ENCODE results near the gene EIF4E2. TPM values are rescaled to one million over a fixed set of nuclear protein-coding genes. Genes with fewer than 3 reads are reported as not detected.
"Not testable (repeated sequence)": the region's sequence is repeated elsewhere in the genome, so short reads cannot be mapped to it uniquely, and the experiment has no call there.

Gene EIF4E2
- total RNA-seq, 1 experiment from 2014 or later, result 76.6 TPM

- no TSS peak for BruUV-seq (replicated peaks)
- H3K4me1 Mint-ChIP-seq (ENCODE audit: low read depth, unreplicated experiment), result peaks cover 61% of the 10 kb centered on the region
- no peak overlapping the region for H3K27ac Mint-ChIP-seq (ENCODE audit: unreplicated experiment)
Measured at GRCh38 chr2:232569541-232569940, 19.1 kb downstream of the EIF4E2 start.

GRCh38 chr2:232570481-232570880 is 20.0 kb downstream of the EIF4E2 start:
- H3K4me3 Mint-ChIP-seq (ENCODE audit: low read depth, unreplicated experiment); H3K9me3 Mint-ChIP-seq (ENCODE audit: low read depth, unreplicated experiment); H3K27me3 Mint-ChIP-seq (ENCODE audit: unreplicated experiment); BruUV-seq (replicated peaks); intact Hi-C loops (cut with micrococcal nuclease; ENCODE audit: unreplicated experiment); H3K27ac Mint-ChIP-seq (ENCODE audit: unreplicated experiment); DNase-seq: not testable (repeated sequence)
- CTCF ChIA-PET, result interaction anchor here (1.0 to 1.2 kb wide), 2 partner anchors 10 to 22 kb away, joined by 4 read pairs; no protein-coding TSS in a partner anchor
- Mint-ChIP-seq H3K36me3 (ENCODE audit: insufficient read depth, unreplicated experiment) (peaks cover 56% of the 10 kb centered on the region), H3K4me1 (ENCODE audit: low read depth, unreplicated experiment) (peaks cover 64% of the 10 kb centered on the region)

More at GRCh38 chr2:232569541-232569940, 19.1 kb downstream of the EIF4E2 start:
- Mint-ChIP-seq H3K9me3 (ENCODE audit: low read depth, unreplicated experiment) (no peaks in the 10 kb centered on the region), H3K36me3 (ENCODE audit: insufficient read depth, unreplicated experiment) (peaks cover 65% of the 10 kb centered on the region), H3K4me3 (ENCODE audit: low read depth, unreplicated experiment) (no peak overlapping the region), H3K27me3 (ENCODE audit: unreplicated experiment) (no peaks in the 10 kb centered on the region)
- CTCF ChIA-PET, result interaction anchor here (1.4 kb wide), 1 partner anchor 10 kb away, joined by 3 read pairs; no protein-coding TSS in a partner anchor
- no peak for TF ChIP-seq CTCF (IDR thresholded peaks at IDR 0.05; ENCODE audit: unreplicated experiment)
- DNase-seq, result no peak
- intact Hi-C loops (cut with micrococcal nuclease; ENCODE audit: unreplicated experiment), result no loop called here

GRCh38 chr2:232571026-232571474 is 20.6 kb downstream of the EIF4E2 start:
- CTCF ChIA-PET, result interaction anchor here (1.0 to 1.2 kb wide), 2 partner anchors 9 to 22 kb away, joined by 4 read pairs; no protein-coding TSS in a partner anchor
- no peak for TF ChIP-seq CTCF (IDR thresholded peaks at IDR 0.05; ENCODE audit: unreplicated experiment)
- Mint-ChIP-seq H3K4me3 (ENCODE audit: low read depth, unreplicated experiment) (no peak overlapping the region), H3K4me1 (ENCODE audit: low read depth, unreplicated experiment) (peaks cover 64% of the 10 kb centered on the region), H3K27me3 (ENCODE audit: unreplicated experiment) (no peaks in the 10 kb centered on the region), H3K36me3 (ENCODE audit: insufficient read depth, unreplicated experiment) (peaks cover 50% of the 10 kb centered on the region), H3K9me3 (ENCODE audit: low read depth, unreplicated experiment) (no peaks in the 10 kb centered on the region), H3K27ac (ENCODE audit: unreplicated experiment) (no peak overlapping the region)
- BruUV-seq (replicated peaks), result no TSS peak
- DNase-seq, result peak; percentile 27
- intact Hi-C loops (cut with micrococcal nuclease; ENCODE audit: unreplicated experiment), result no loop called here

- Mint-ChIP-seq H3K36me3 (ENCODE audit: insufficient read depth, unreplicated experiment) (peaks cover 35% of the 10 kb centered on the region), H3K27me3 (ENCODE audit: unreplicated experiment) (no peaks in the 10 kb centered on the region), H3K4me1 (ENCODE audit: low read depth, unreplicated experiment) (peaks cover 63% of the 10 kb centered on the region), H3K9me3 (ENCODE audit: low read depth, unreplicated experiment) (no peaks in the 10 kb centered on the region), H3K27ac (ENCODE audit: unreplicated experiment) (peak overlapping the region; percentile 38), H3K4me3 (ENCODE audit: low read depth, unreplicated experiment) (peak overlapping the region; percentile 33)
- intact Hi-C loops (cut with micrococcal nuclease; ENCODE audit: unreplicated experiment), result no loop called here
- BruUV-seq (replicated peaks), result no TSS peak
- CTCF ChIA-PET, result interaction anchor here (0.5 to 1.0 kb wide), 5 partner anchors 27 to 932 kb away, joined by 3 to 12 read pairs (median 4); no protein-coding TSS in a partner anchor
- DNase-seq, result no peak
- no peak for TF ChIP-seq CTCF (IDR thresholded peaks at IDR 0.05; ENCODE audit: unreplicated experiment)
Measured at GRCh38 chr2:232573042-232573441, 22.6 kb downstream of the EIF4E2 start.

- Mint-ChIP-seq H3K4me1 (ENCODE audit: low read depth, unreplicated experiment) (peaks cover 54% of the 10 kb centered on the region), H3K27me3 (ENCODE audit: unreplicated experiment) (no peaks in the 10 kb centered on the region), H3K4me3 (ENCODE audit: low read depth, unreplicated experiment) (peak overlapping the region; percentile 33), H3K9me3 (ENCODE audit: low read depth, unreplicated experiment) (no peaks in the 10 kb centered on the region), H3K27ac (ENCODE audit: unreplicated experiment) (peak overlapping the region; percentile 38), H3K36me3 (ENCODE audit: insufficient read depth, unreplicated experiment) (peaks cover 29% of the 10 kb centered on the region)
- intact Hi-C loops (cut with micrococcal nuclease; ENCODE audit: unreplicated experiment), result no loop called here
- BruUV-seq (replicated peaks), result no TSS peak
- CTCF ChIA-PET, result no interaction called here
- DNase-seq, result no peak
- TF ChIP-seq CTCF (IDR thresholded peaks at IDR 0.05; ENCODE audit: unreplicated experiment), result no peak
Measured at GRCh38 chr2:232573771-232574435, 23.4 kb downstream of the EIF4E2 start.

Measured in Calu3 (cell line).